ENCODE measurements around the gene CFAP100.

- TF ChIP-seq CTCF (IDR thresholded peaks at IDR 0.05) (no peak), POLR2A (IDR thresholded peaks at IDR 0.05) (no peak)
Measured at GRCh38 chr3:126419886-126420786, 25.4 kb downstream of the CFAP100 start.

Measured in esophagus squamous epithelium (tissue), 4 donors.